NCI-H2171 (cell line): Measurements from ENCODE around the gene CFAP70.

ENCODE experiments used
- DNase-seq: peaks from one replicate; lab custom pipeline; 2025; lab: John Stamatoyannopoulos, UW

The CFAP70 gene

GRCh38 chr10:73215749-73216148 is 142.9 kb downstream of the CFAP70 start:
- DNase-seq: no peak

DNA sequence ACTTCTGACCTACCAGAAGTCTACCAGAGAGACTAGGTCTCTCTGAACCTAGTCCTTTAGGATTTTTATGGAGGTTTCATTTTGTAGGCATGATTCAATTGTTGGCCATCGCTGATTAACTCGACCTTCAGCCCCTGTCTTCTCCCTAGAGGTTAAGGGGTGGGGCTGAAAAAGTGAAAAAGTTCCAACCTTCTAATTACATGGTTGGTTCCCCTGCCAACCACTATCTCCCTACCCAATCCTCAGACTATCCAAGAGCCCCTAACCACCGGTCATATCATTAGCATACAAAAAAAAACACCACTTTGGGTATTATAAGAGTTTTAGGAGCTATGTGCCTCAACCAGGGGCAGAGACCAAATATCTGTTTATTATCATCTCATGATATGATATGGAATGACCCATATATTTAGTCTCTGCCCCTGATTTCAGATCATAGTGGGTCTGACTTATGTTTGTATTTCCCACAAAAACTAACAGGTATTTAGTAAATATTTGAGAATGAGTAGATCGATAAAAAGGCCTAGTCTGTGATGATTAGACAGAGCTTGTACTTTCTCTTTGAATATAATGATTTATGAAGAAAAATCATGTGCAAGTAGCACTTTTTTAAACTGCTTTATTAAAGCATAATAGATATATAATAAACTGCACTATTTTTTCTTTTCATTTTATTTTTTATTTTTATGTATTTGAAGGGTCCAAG is 147.4 kb downstream of the CFAP70 start:
- DNase-seq: no peak

GRCh38 chr10:73210395-73211105 is 148.1 kb downstream of the CFAP70 start:
- DNase-seq: no peak

GRCh38 chr10:73209705-73210104 is 149.0 kb downstream of the CFAP70 start:
- DNase-seq: no peak

DNA sequence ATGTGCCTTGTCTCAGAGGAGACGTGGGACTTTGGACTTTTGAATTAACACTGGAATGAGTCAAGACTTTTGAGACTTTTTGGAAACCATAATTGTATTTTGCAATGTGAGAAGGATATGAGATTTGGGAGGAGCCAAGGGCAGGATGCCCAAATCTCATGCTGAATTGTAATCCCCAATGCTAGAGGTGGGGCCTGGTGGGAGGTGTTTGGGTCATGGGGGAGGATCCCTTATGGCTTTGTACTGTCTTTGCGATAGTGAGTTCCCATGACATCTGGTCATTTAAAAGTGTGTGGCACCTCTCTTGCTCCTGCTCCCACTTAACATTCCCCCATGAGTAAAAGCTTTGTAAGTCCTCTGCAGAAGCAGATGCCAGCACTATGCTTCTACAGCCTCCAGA is 150.8 kb downstream of the CFAP70 start:
- DNase-seq: no peak

DNA sequence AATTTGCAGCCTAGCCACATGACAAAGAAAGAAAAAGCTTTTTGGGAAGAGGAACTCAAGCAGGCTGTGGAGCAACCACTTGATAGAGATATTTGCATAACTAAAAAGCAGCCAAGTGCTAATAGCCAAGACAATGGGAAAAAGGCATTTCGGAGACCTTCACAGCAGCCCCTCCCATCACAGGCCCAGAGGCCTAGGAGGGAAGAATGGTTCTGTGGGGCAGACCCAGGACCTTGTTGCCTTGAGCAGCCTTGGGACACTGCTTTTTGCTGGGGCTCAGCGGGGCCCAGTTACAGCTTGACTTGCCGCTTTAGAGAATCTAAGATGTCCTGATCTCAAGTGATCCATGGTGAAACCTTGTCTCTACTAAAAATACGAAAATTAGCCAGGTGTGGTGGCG is 152.3 kb downstream of the CFAP70 start:
- DNase-seq: no peak

- no peak for DNase-seq
These were observed 152.8 kb downstream of the CFAP70 start for GRCh38 chr10:73205890-73206289.

GRCh38 chr10:73205081-73205480 is 153.6 kb downstream of the CFAP70 start:
- no peak for DNase-seq
